ENCODE data around the gene AZIN2.

DNA sequence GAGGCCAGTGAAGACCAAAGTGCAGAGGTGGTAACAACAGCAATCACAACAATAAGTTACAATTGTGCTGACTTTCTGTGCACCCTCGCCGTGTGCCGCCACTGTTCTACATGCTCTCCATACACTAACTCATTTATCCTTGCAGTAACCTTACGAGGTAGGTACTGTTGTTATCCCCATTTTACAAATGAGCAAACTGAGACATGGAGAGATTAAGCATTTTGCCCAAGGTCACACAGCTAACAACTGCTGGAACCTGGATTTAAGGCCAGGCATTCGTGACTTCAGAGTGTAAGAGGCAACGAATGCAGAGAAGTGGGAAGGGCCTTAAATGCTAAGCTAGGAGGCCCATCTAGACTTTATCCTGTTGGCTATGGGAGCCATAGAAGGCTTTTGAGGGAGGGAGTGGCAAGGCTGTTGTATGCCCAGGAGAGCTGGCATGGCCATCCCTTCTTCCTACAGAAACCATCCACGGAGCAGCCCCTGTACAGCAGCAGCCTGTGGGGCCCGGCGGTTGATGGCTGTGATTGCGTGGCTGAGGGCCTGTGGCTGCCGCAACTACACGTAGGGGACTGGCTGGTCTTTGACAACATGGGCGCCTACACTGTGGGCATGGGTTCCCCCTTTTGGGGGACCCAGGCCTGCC lies 36.6 kb downstream of the AZIN2 start:
- TF ChIP-seq CTCF (IDR thresholded peaks at IDR 0.05) (no peak), POLR2A (IDR thresholded peaks at IDR 0.05) (no peak)
